Testis (tissue), 3 donors: ENCODE results near the gene POFUT1. TPM values are rescaled to one million over a fixed set of nuclear protein-coding genes. Genes with fewer than 3 reads are reported as not detected.

Source experiments
- DNase-seq: peaks from one replicate; pipeline ENCODE4 v3.0.0-alpha.2; 2019
- H3K27ac ChIP-seq, 2 donors: fragments of 200-600 bp; sonication (generic); one replicate each; pipeline ENCODE4 v1.5.1; 2019
- H3K27me3 ChIP-seq: fragments of 200-600 bp; sonication (generic); one replicate; pipeline ENCODE4 v1.5.1; 2019
- H3K36me3 ChIP-seq: fragments of 200-600 bp; sonication (generic); one replicate; pipeline ENCODE4 v1.5.1; 2017; ENCODE audit warnings: low read depth; ENCODE audit errors: missing control alignments
- H3K4me1 ChIP-seq: fragments of 200-600 bp; sonication (generic); one replicate; pipeline ENCODE4 v1.5.1; 2019
- H3K4me3 ChIP-seq, 2 donors: fragments of 200-600 bp; sonication (generic); one replicate each; pipeline ENCODE4 v1.5.1; 2017 to 2019
- H3K9me3 ChIP-seq: fragments of 200-600 bp; sonication (generic); one replicate; pipeline ENCODE4 v1.5.1; 2017
- CTCF ChIP-seq, 3 experiments: fragments of 450-650 bp in 2 of 3; fragments of 200-600 bp in 1 of 3; sonication (generic) in 1 of 3; IDR thresholded peaks; one replicate each; pipeline ENCODE4 v1.5.1; 2016 to 2019; ENCODE audit warnings: antibody characterized with exemption in 3 of 3, mild to moderate bottlenecking in 2 of 3, moderate library complexity in 1 of 3
- POLR2A ChIP-seq: fragments of 450-650 bp; IDR thresholded peaks from one replicate; pipeline ENCODE4 v1.6.1; 2017; ENCODE audit warnings: antibody characterized with exemption, mild to moderate bottlenecking, moderate library complexity
- WGBS, 2 donors: methylation state at CpG; one replicate each; pipeline ENCODE4 v1.1.5; 2018; 5-methylcytosine and 5-hydroxymethylcytosine counted together
- intact Hi-C: fragments of 100-400 bp; cut with DNase I; formaldehyde crosslinking; loops from one replicate; pipeline ENCODE4 v1.15.1; 2023; ENCODE audit warnings: low total_unique reads
- polyA plus RNA-seq: library from polyadenylated mRNA; stranded (reverse); fragments of 350-450 nt; fragmentation: Illumina TruSeq; extraction: RNeasy Lipid Tissue Mini Kit (QIAGEN cat#74804); gene quantifications from one replicate; pipeline ENCODE4 v1.2.3, GENCODE V29; 2014; ENCODE audit warnings: low read depth, low replicate concordance; ENCODE audit not compliant: insufficient read depth
- total RNA-seq, 2 donors: library from RNA; depleted of rRNA; stranded (reverse); fragments of >200 nt; gene quantifications; one replicate each; pipeline ENCODE4 v1.2.3, GENCODE V29; 2016

Gene POFUT1
- total and polyA plus RNA-seq, 3 donors from 2014 or later, result 31.0 to 54.2 (median 46.6) TPM

- intact Hi-C loops, result no loop called here
- Histone ChIP-seq H3K27me3 (no peaks in the 10 kb centered on the region), H3K4me3 (peak within 1 kb of the TSS; percentile 82 to 84), H3K36me3 (no peaks in the 10 kb centered on the region), H3K4me1 (peaks cover 8% of the 10 kb centered on the region), H3K9me3 (no peaks in the 10 kb centered on the region), H3K27ac (peak within 1 kb of the TSS; percentile 59 to 66)
- no peak for TF ChIP-seq POLR2A
- TF ChIP-seq CTCF (IDR thresholded peaks at IDR 0.05), result no peak
- WGBS, 2 donors, result 1 to 2% methylated on average over 30 to 55 of the region's 62 CpGs
- peak; percentile 94 for DNase-seq
These were observed 69.9 kb downstream of the POFUT1 start, which contains the start of gene KIF3B for GRCh38 chr20:32277361-32278198. TSS of gene KIF3B (plus strand) at chr20:32277651. CDS start at chr20:32309778, 32,127 bp downstream.

- H3K27ac ChIP-seq, result peak overlapping the region; percentile 59 to 66
These were observed 70.5 kb downstream of the POFUT1 start for GRCh38 chr20:32278199-32278643.

GRCh38 chr20:32281711-32282110 lies 74.0 kb downstream of the POFUT1 start:
- intact Hi-C loops, result no loop called here
- 91% methylated on average over 4 of the region's 4 CpGs for WGBS, 2 donors

More at GRCh38 chr20:32278199-32278643, 70.5 kb downstream of the POFUT1 start:
- H3K4me3 ChIP-seq, result peak overlapping the region; percentile 82 to 84
- H3K36me3 ChIP-seq, result no peaks in the 10 kb centered on the region
- H3K9me3 ChIP-seq, result no peaks in the 10 kb centered on the region
- DNase-seq, result no peak
- peaks cover 8% of the 10 kb centered on the region for H3K4me1 ChIP-seq
- WGBS, 2 donors, result 32 to 44% methylated on average over 4 of the region's 4 CpGs
- no peak for TF ChIP-seq POLR2A
- TF ChIP-seq CTCF (IDR thresholded peaks at IDR 0.05), result no peak
- H3K27me3 ChIP-seq, result no peaks in the 10 kb centered on the region
- intact Hi-C loops, result no loop called here

GRCh38 chr20:32282461-32282860 lies 74.8 kb downstream of the POFUT1 start:
- Histone ChIP-seq H3K27me3 (no peaks in the 10 kb centered on the region), H3K27ac (no peak overlapping the region), H3K36me3 (no peaks in the 10 kb centered on the region), H3K4me3 (no peak overlapping the region), H3K4me1 (peaks cover 16% of the 10 kb centered on the region), H3K9me3 (no peaks in the 10 kb centered on the region)
- intact Hi-C loops, result no loop called here
- WGBS, 2 donors, result 48 to 69% methylated on average over 4 of the region's 4 CpGs
- TF ChIP-seq POLR2A (no peak), CTCF (IDR thresholded peaks at IDR 0.05) (no peak)
- no peak for DNase-seq

More at GRCh38 chr20:32281711-32282110, 74.0 kb downstream of the POFUT1 start:
- no peaks in the 10 kb centered on the region for H3K36me3 ChIP-seq
- no peak overlapping the region for H3K4me3 ChIP-seq
- H3K27me3 ChIP-seq, result no peaks in the 10 kb centered on the region
- H3K4me1 ChIP-seq, result peaks cover 16% of the 10 kb centered on the region
- no peak overlapping the region for H3K27ac ChIP-seq
- no peak for DNase-seq
- H3K9me3 ChIP-seq, result no peaks in the 10 kb centered on the region
- TF ChIP-seq CTCF (IDR thresholded peaks at IDR 0.05) (no peak), POLR2A (no peak)
